Ectodermal cell (in vitro differentiated cells): ENCODE data around the gene ASL.
"Not testable (repeated sequence)": the region's sequence is repeated elsewhere in the genome, so short reads cannot be mapped to it uniquely, and the experiment has no call there.

ENCODE experiments used
- H3K27ac ChIP-seq: 2 replicates; pipeline ENCODE4 v1.7.0; 2013; ENCODE audit warnings: mild to moderate bottlenecking, low read depth, low read length; ENCODE audit not compliant: insufficient read depth, poor library complexity, severe bottlenecking
- H3K27me3 ChIP-seq: 2 replicates; pipeline ENCODE4 v1.7.0; 2013; ENCODE audit warnings: mild to moderate bottlenecking, low read length; ENCODE audit not compliant: insufficient read depth, control insufficient read depth, poor library complexity, severe bottlenecking
- H3K36me3 ChIP-seq: one replicate; pipeline ENCODE4 v1.7.0; 2013; ENCODE audit warnings: low read length; ENCODE audit not compliant: control insufficient read depth, insufficient read depth
- H3K4me1 ChIP-seq: one replicate; pipeline ENCODE4 v1.7.0; 2013; ENCODE audit warnings: low read length; ENCODE audit not compliant: control insufficient read depth, insufficient read depth
- H3K4me3 ChIP-seq: 2 replicates; pipeline ENCODE4 v1.7.0; 2013; ENCODE audit warnings: low read depth, low read length, control low read depth; ENCODE audit not compliant: insufficient read depth
- H3K9me3 ChIP-seq: 2 replicates; pipeline ENCODE4 v1.7.0; 2013; ENCODE audit warnings: mild to moderate bottlenecking, low read length, moderate library complexity; ENCODE audit not compliant: control insufficient read depth
- WGBS, 2 experiments: methylation state at CpG; one replicate each; pipeline ENCODE4 v1.1.7; 2013; ENCODE audit warnings: missing lambda C conversion rate in 2 of 2; 5-methylcytosine and 5-hydroxymethylcytosine counted together

Gene ASL

GRCh38 chr7:66047426-66047825 is 28.2 kb upstream of the ASL start:
- no peak overlapping the region for H3K27ac ChIP-seq
- 77 to 79% methylated on average over 8 of the region's 8 CpGs for WGBS, 2 experiments
- no peak overlapping the region for H3K4me3 ChIP-seq
- no peaks in the 10 kb centered on the region for H3K36me3 ChIP-seq
- H3K27me3 ChIP-seq: peaks cover 18% of the 10 kb centered on the region
- H3K9me3 ChIP-seq: no peaks in the 10 kb centered on the region
- H3K4me1 ChIP-seq: no peaks in the 10 kb centered on the region

- H3K9me3 ChIP-seq, H3K27me3 ChIP-seq, H3K4me1 ChIP-seq, H3K27ac ChIP-seq, H3K36me3 ChIP-seq, H3K4me3 ChIP-seq: not testable (repeated sequence)
- WGBS, 2 experiments: 94 to 95% methylated on average over 3 of the region's 4 CpGs
These were observed 25.7 kb upstream of the ASL start for GRCh38 chr7:66049886-66050285.

DNA sequence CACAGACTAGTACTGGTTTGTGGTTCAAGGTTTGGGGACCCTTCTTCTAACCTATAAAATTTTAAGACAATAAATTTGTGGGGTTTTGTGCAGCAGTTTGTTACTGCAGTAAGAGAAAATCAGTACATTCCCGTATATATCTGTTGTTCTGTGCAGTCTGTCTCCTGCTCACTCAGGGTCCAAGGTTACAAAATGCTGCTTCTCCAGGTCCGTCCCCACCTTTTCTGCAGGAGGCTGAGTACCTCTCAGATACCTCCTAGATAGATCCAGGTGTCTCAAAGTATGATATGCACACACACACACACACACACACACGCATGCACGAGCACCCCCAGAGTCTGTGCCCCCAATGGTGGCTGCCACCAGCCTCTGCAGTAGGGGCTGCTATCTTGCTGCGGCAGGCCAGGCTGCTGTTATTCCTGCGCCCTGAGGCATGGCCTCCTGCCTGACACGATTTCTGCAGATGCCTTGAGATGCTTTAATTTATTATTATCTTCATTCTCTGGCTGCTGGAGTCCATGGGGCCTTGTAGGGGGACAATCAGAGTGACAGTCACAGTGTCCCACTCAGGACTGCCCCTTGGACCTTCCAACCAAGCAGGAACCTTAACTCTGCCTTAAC is 25.2 kb upstream of the ASL start:
- WGBS, 2 experiments: 86 to 88% methylated on average over 7 of the region's 7 CpGs
- Histone ChIP-seq H3K4me3 (no peak overlapping the region), H3K27me3 (peaks cover 2% of the 10 kb centered on the region), H3K36me3 (no peaks in the 10 kb centered on the region), H3K4me1 (no peaks in the 10 kb centered on the region), H3K9me3 (no peaks in the 10 kb centered on the region), H3K27ac (no peak overlapping the region)

DNA sequence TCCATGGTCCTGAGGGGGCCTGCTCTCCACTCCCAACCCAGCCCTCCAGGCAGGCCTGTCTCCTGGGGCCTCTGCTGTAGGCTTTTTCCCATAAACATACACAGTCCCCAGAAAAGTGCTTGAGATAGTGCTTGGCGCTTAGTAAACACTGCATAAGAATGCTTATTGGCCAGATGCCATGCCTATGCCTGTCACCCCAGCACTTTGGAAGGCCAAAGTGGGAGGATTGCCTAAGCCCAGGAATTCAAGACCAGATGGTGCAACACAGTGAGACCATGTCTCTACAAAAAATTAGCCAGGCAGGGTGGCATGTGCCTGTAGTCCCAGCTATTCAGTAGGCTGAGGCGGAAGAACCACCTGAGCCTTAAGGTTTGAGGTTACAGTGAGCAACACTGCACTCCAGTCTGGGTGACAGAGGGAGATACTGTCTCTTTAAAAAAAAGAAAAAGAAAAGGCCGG is 24.6 kb upstream of the ASL start:
- no peaks in the 10 kb centered on the region for H3K27me3 ChIP-seq
- no peaks in the 10 kb centered on the region for H3K4me1 ChIP-seq
- WGBS, 2 experiments: 86 to 90% methylated on average over 3 of the region's 3 CpGs
- no peaks in the 10 kb centered on the region for H3K9me3 ChIP-seq
- H3K27ac ChIP-seq: no peak overlapping the region
- H3K36me3 ChIP-seq: no peaks in the 10 kb centered on the region
- H3K4me3 ChIP-seq: no peak overlapping the region

DNA sequence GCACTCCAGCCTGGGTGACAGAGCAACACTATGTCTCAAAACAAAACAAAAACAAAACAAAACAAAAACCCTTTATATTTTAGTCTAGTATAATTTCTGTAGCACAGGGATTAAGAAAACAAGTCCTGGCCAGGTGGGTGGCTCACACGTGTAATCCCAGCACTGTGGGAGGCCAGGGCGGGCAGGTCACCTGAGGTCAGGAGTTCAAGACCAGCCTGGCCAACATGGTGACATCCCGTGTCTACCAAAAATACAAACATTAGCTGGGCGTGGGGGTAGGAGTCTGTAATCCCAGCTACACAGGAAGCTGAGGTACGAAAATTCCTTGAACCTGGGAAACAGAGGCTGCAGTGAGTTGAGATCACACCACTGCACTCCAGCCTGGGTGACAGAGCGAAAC is 23.2 kb upstream of the ASL start:
- Histone ChIP-seq H3K4me1 (no peaks in the 10 kb centered on the region), H3K4me3 (no peak overlapping the region), H3K9me3 (no peaks in the 10 kb centered on the region), H3K27me3 (no peaks in the 10 kb centered on the region), H3K36me3 (no peaks in the 10 kb centered on the region), H3K27ac (no peak overlapping the region)
- 90 to 91% methylated on average over 5 to 6 of the region's 6 CpGs for WGBS, 2 experiments

- H3K4me3 ChIP-seq: no peak overlapping the region
- H3K36me3 ChIP-seq: no peaks in the 10 kb centered on the region
- H3K4me1 ChIP-seq: no peaks in the 10 kb centered on the region
- no peaks in the 10 kb centered on the region for H3K27me3 ChIP-seq
- no peak overlapping the region for H3K27ac ChIP-seq
- H3K9me3 ChIP-seq: no peaks in the 10 kb centered on the region
- 87 to 88% methylated on average over 6 of the region's 6 CpGs for WGBS, 2 experiments
These were observed 21.6 kb upstream of the ASL start for GRCh38 chr7:66054063-66054462.

GRCh38 chr7:66055321-66055956 is 20.2 kb upstream of the ASL start:
- H3K4me3 ChIP-seq: no peak overlapping the region
- H3K27me3 ChIP-seq: no peaks in the 10 kb centered on the region
- 87 to 96% methylated on average over 9 of the region's 9 CpGs for WGBS, 2 experiments
- no peaks in the 10 kb centered on the region for H3K9me3 ChIP-seq
- no peaks in the 10 kb centered on the region for H3K4me1 ChIP-seq
- H3K27ac ChIP-seq: no peak overlapping the region
- no peaks in the 10 kb centered on the region for H3K36me3 ChIP-seq

- WGBS, 2 experiments: 91 to 92% methylated on average over 1 of the region's 1 CpG
- no peaks in the 10 kb centered on the region for H3K27me3 ChIP-seq
- H3K36me3 ChIP-seq: no peaks in the 10 kb centered on the region
- H3K9me3 ChIP-seq: no peaks in the 10 kb centered on the region
- H3K27ac ChIP-seq: no peak overlapping the region
- no peak overlapping the region for H3K4me3 ChIP-seq
- no peaks in the 10 kb centered on the region for H3K4me1 ChIP-seq
These were observed 14.8 kb upstream of the ASL start for GRCh38 chr7:66060796-66061195.

GRCh38 chr7:66069732-66070131 is 5.9 kb upstream of the ASL start:
- Histone ChIP-seq H3K9me3 (no peaks in the 10 kb centered on the region), H3K4me1 (no peaks in the 10 kb centered on the region), H3K36me3 (no peaks in the 10 kb centered on the region), H3K27ac (no peak overlapping the region), H3K27me3 (no peaks in the 10 kb centered on the region), H3K4me3 (no peak overlapping the region)
- 91 to 96% methylated on average over 3 of the region's 4 CpGs for WGBS, 2 experiments

DNA sequence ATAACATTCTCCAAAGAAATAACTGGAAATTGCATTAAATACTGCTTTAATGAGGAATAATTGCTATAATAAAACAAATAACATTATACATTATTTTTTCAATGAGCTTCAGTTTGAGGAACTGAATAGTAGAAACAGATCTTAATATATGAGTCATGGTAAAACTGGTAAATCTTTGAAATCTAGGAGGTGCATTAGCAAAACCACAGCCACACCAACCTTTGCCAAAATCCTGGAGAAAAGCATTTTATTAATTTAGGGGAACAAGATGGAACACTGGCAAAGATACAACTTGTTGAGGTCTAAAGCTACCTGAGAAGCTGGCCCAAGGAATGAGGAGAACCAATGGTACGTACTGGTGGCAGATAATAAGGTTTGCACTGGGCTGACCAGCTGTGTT is 5.4 kb upstream of the ASL start:
- no peaks in the 10 kb centered on the region for H3K27me3 ChIP-seq
- H3K4me1 ChIP-seq: no peaks in the 10 kb centered on the region
- no peak overlapping the region for H3K27ac ChIP-seq
- no peak overlapping the region for H3K4me3 ChIP-seq
- no peaks in the 10 kb centered on the region for H3K36me3 ChIP-seq
- WGBS, 2 experiments: 89 to 98% methylated on average over 1 of the region's 1 CpG
- no peaks in the 10 kb centered on the region for H3K9me3 ChIP-seq
